Erythroblast (primary cell): ENCODE results near the gene SERPINH1.
A peak's percentile ranks its signal among the peaks of the same experiment; 100 is the strongest.

Source experiments
- DNase-seq, 2 experiments: peaks; one replicate each; lab custom pipeline; 2025; lab: John Stamatoyannopoulos, UW
- GATA1 ChIP-seq: IDR thresholded peaks from 2 replicates; pipeline ENCODE4 v1.6.1; 2011; ENCODE audit warnings: low read depth, mild to moderate bottlenecking, control low read depth, low read length, moderate library complexity
- POLR2A ChIP-seq: IDR thresholded peaks from 2 replicates; pipeline ENCODE4 v1.6.1; 2011; ENCODE audit warnings: mild to moderate bottlenecking, low read length

Gene SERPINH1

GRCh38 chr11:75554258-75555022 is 7.6 kb upstream of the SERPINH1 start:
- DNase-seq: peak; percentile 60 to 72
- TF ChIP-seq POLR2A (no peak), GATA1 (no peak)

GRCh38 chr11:75555079-75555811 is 6.8 kb upstream of the SERPINH1 start:
- DNase-seq: no peak
- TF ChIP-seq POLR2A (no peak), GATA1 (no peak)

DNA sequence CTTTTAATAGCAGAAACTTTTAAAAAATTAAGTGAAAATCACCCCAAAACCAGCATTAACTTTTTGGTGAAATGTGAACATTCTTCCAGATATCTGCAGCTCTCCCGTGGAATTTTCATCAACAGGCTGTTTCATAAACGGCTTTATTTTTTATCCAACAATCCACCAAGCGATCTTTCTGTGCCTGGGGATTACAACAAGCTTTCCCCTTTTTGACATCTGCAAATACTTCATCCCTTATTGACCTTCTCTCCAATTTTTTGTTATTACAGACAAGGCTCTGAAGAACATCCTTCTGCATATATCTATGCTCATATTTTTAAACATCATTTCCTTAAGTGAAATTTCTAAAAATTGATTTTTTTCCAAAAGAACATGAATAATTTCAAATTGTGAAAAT is 5.8 kb upstream of the SERPINH1 start:
- TF ChIP-seq GATA1: no peak
- TF ChIP-seq POLR2A: no peak
- no peak for DNase-seq

- TF ChIP-seq POLR2A: no peak
- TF ChIP-seq GATA1: no peak
- peak; percentile 22 to 54 for DNase-seq
Observed at GRCh38 chr11:75557666-75558494, 4.2 kb upstream of the SERPINH1 start.

GRCh38 chr11:75558939-75559843 is 2.9 kb upstream of the SERPINH1 start:
- no peak for TF ChIP-seq POLR2A
- peak; percentile 45 to 48 for DNase-seq

- DNase-seq: no peak
- no peak for TF ChIP-seq GATA1
Observed at GRCh38 chr11:75560644-75561043, 1.4 kb upstream of the SERPINH1 start.

DNA sequence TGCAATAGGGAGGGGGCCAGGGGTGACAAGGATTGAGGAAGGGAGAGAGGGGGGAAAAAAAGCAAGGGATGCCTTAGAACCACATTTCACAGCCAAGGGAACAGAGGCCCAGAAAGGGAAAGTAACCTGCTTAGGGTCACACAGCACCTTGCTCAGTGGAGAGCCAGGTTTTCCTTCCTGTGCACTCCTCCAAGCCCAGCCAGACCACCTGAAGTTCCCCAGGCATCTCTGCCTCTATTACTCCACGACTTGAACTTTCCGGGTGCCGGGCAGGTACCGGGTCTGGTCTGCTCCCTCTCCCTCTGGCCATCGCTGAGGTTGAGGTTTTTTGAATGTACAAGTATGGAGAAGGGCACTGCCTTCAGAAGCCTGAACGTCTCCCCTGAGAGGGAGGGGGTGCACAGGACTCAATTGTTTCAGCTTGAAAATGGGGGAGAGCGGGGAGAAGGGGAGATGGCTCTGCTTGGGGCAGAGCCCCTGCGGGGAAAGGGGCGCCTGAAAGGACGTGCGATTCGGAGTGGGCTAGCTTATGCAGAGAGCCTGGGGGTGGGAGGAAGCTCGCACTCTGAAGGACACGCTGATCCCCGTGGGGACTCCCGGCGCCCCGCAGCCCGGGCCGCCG is 516 bp upstream of the SERPINH1 start:
- TF ChIP-seq POLR2A (no peak), GATA1 (no peak)
- DNase-seq: no peak

DNA sequence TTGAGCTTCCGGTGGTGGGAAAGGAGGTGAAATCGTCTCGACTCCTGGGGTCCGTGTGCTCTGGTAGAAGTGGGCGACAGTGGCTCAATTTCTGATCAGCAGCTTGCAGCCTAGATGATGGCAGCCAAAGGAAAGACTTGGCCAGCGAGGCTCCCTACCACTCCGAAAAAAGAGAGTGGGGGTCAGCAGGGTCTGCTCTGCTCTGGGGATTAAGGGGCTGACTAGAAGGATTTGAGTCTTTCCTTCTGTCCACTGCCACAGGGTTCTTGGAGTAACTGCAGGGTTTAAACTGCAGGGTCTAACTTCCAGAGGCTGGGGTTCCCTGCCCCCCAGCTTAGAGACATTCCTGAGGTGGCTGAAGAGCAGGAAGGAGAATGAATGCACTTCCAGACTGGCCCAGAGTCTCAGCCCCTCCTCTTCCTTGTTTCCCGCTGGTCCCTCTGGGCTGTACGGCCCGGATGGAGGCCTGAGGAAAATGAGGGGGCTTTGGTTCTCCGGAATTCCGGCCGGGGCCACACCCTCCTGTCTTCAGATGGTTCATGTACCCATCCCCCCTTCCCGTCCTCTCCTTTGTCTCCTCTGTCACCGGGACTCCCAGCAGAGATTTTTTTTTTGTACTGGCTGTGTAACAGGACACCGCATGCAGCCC is 907 bp downstream of the SERPINH1 start:
- TF ChIP-seq GATA1: no peak
- TF ChIP-seq POLR2A: peak; percentile 93
- peak in 1 of 2 experiments; percentile 49 for DNase-seq

DNA sequence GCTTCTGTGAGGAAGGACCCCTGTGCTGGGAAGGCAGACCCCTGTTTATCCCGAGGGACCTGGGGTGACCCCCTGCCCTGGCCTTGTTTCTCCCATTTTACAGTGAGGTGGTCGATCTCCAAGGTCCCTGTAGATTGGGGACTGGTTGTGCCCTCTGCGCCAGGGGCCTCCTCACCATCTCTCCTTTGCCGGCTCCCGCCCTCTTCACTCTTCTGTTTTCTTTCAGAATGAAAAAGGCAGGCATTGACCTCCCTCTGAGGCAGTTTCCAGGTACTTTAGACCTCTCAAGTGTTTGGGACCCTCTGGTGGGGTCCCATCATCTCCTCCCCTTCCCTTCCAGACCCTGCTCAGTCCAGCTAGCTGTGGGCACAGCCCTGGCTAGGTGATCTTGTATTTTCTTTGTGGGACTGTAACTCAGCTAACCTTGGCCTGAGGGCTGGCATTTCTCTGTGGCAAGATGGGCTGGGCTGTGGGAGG is 1.5 kb downstream of the SERPINH1 start:
- TF ChIP-seq GATA1 (no peak), POLR2A (no peak)
- no peak for DNase-seq

DNA sequence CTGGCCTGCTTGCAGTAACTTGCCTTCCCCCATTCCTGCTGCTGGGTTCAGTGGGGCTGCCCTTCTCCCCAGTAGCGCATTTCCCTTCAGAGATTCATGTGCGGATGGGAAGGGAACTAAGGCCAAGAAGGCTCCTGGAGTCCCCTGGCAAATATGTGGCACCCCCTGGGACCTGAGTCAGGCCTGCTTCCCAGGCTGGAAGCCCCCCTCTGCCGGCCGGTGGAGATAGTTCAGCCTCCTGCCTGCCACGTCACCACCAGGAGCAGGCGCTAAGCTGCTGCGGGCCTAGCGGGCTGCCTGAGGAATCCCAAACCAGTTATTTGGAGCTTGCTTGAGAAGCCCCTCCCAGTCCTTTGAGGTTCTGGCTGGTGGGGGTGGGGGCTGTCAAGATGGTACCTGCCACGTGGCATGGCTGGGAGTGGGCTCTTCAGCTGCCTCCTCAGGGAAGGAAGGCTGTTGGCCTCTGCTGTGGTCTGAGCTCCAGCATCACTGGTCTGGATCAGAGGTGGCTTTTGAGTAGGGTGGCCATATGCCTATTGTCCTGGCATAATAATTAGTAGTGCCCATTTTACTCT is 2.0 kb downstream of the SERPINH1 start:
- TF ChIP-seq GATA1 (no peak), POLR2A (no peak)
- peak; percentile 57 to 61 for DNase-seq

DNA sequence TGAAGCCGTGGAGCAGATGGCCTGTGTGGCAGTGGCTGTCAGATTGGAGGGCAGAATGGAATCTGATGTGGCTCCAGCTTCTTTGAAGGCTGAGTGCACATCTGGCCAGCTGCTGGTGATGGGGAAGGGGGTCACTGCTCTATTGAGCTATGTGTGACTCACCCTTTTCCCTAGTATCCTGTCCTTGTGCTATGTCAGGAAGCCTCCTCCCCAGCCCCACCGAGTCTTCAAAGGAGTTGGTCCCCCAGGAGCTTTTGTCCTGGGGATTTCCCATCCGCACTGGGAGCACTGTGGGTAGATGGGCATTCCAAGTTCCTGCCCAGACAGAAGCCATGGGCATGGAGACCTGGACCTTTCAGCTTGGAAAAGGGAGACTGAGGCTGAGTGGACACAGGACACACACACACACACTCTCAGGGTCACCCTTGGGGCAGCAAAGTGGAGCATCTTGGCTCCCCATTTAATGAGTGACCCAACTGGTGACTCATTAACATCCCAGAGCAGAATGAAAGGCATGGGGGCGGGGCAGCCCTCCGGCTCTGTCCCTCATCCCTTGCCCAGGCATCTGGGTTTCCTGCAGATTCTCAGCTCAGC is 3.3 kb downstream of the SERPINH1 start:
- no peak for DNase-seq
- TF ChIP-seq GATA1 (no peak), POLR2A (no peak)
